ENCODE measurements around the gene MAMDC2. TPM values are rescaled to one million over a fixed set of nuclear protein-coding genes. Genes with fewer than 3 reads are reported as not detected.
"Not testable (repeated sequence)": the region's sequence is repeated elsewhere in the genome, so short reads cannot be mapped to it uniquely, and the experiment has no call there.

Gene MAMDC2
- total RNA-seq, 1 experiment from 2014 or later = 2.7 TPM

- H3K79me2 ChIP-seq (ENCODE audit: low read depth) = no peaks in the 10 kb centered on the region
- BruUV-seq (replicated peaks) = no TSS peak
- H3K4me2 ChIP-seq = no peak overlapping the region
- H3K9me2 ChIP-seq (ENCODE audit: insufficient read depth) = no peaks in the 10 kb centered on the region
- H3K27me3 ChIP-seq (ENCODE audit: insufficient read depth, low read depth) = no peaks in the 10 kb centered on the region
- H3K4me1 ChIP-seq (replicated peaks; ENCODE audit: insufficient read depth) = no peaks in the 10 kb centered on the region
- no peak overlapping the region for H2AFZ ChIP-seq
- H4K20me1 ChIP-seq (ENCODE audit: insufficient read depth) = no peaks in the 10 kb centered on the region
- no peak overlapping the region for H3K4me3 ChIP-seq
- POLR2A ChIA-PET (ENCODE audit: unreplicated experiment) = no interaction called here
- TF ChIP-seq EZH2 (IDR thresholded peaks at IDR 0.05; ENCODE audit: low read depth) (no peak), CTCF (conservative IDR thresholded peaks at IDR 0.05) (no peak)
- H3K27ac ChIP-seq = no peak overlapping the region
- H3F3A ChIP-seq (ENCODE audit: insufficient read depth, low read depth) = no peaks in the 10 kb centered on the region
- H3K36me3 ChIP-seq (ENCODE audit: low read depth) = no peaks in the 10 kb centered on the region
- no peaks in the 10 kb centered on the region for H3K9me3 ChIP-seq (ENCODE audit: insufficient read depth, low read depth)
- CTCF ChIA-PET = no interaction called here
- DNase-seq = no peak
- intact Hi-C loops (cut with micrococcal nuclease; ENCODE audit: unreplicated experiment) = no loop called here
These were observed 188.8 kb downstream of the MAMDC2 start for GRCh38 chr9:70232476-70232875.

- H3F3A ChIP-seq (ENCODE audit: insufficient read depth, low read depth); H3K36me3 ChIP-seq (ENCODE audit: low read depth); H2AFZ ChIP-seq; H4K20me1 ChIP-seq (ENCODE audit: insufficient read depth); H3K27me3 ChIP-seq (ENCODE audit: insufficient read depth, low read depth); H3K27ac ChIP-seq; CTCF ChIA-PET; BruUV-seq (replicated peaks); H3K4me2 ChIP-seq; H3K9me2 ChIP-seq (ENCODE audit: insufficient read depth); H3K4me1 ChIP-seq (replicated peaks; ENCODE audit: insufficient read depth); H3K79me2 ChIP-seq (ENCODE audit: low read depth); H3K9me3 ChIP-seq (ENCODE audit: insufficient read depth, low read depth); H3K4me3 ChIP-seq; DNase-seq; intact Hi-C loops (cut with micrococcal nuclease; ENCODE audit: unreplicated experiment); POLR2A ChIA-PET (ENCODE audit: unreplicated experiment): not testable (repeated sequence)
These were observed 190.6 kb downstream of the MAMDC2 start for GRCh38 chr9:70234208-70234607.

- DNase-seq; H3K9me3 ChIP-seq (ENCODE audit: insufficient read depth, low read depth); H3K27ac ChIP-seq; H3K4me2 ChIP-seq; H3F3A ChIP-seq (ENCODE audit: insufficient read depth, low read depth); BruUV-seq (replicated peaks); POLR2A ChIA-PET (ENCODE audit: unreplicated experiment); H3K4me1 ChIP-seq (replicated peaks; ENCODE audit: insufficient read depth); H3K79me2 ChIP-seq (ENCODE audit: low read depth); H3K36me3 ChIP-seq (ENCODE audit: low read depth); CTCF ChIA-PET; H4K20me1 ChIP-seq (ENCODE audit: insufficient read depth); H3K27me3 ChIP-seq (ENCODE audit: insufficient read depth, low read depth); intact Hi-C loops (cut with micrococcal nuclease; ENCODE audit: unreplicated experiment); H3K4me3 ChIP-seq; H2AFZ ChIP-seq; H3K9me2 ChIP-seq (ENCODE audit: insufficient read depth): not testable (repeated sequence)
These were observed 202.3 kb downstream of the MAMDC2 start for GRCh38 chr9:70245952-70246351.

- no peaks in the 10 kb centered on the region for H4K20me1 ChIP-seq (ENCODE audit: insufficient read depth)
- TF ChIP-seq CTCF (conservative IDR thresholded peaks at IDR 0.05) (no peak), EZH2 (IDR thresholded peaks at IDR 0.05; ENCODE audit: low read depth) (no peak)
- CTCF ChIA-PET = no interaction called here
- DNase-seq = no peak
- H2AFZ ChIP-seq = no peak overlapping the region
- H3K9me3 ChIP-seq (ENCODE audit: insufficient read depth, low read depth) = no peaks in the 10 kb centered on the region
- no peaks in the 10 kb centered on the region for H3K36me3 ChIP-seq (ENCODE audit: low read depth)
- H3K4me1 ChIP-seq (replicated peaks; ENCODE audit: insufficient read depth) = peaks cover 11% of the 10 kb centered on the region
- H3K27me3 ChIP-seq (ENCODE audit: insufficient read depth, low read depth) = no peaks in the 10 kb centered on the region
- no peak overlapping the region for H3K27ac ChIP-seq
- no peaks in the 10 kb centered on the region for H3K9me2 ChIP-seq (ENCODE audit: insufficient read depth)
- H3K79me2 ChIP-seq (ENCODE audit: low read depth) = no peaks in the 10 kb centered on the region; the same call in 1 of the 2 replicates
- H3K4me2 ChIP-seq = no peak overlapping the region
- no peaks in the 10 kb centered on the region for H3F3A ChIP-seq (ENCODE audit: insufficient read depth, low read depth)
- BruUV-seq (replicated peaks) = no TSS peak
- POLR2A ChIA-PET (ENCODE audit: unreplicated experiment) = no interaction called here
- intact Hi-C loops (cut with micrococcal nuclease; ENCODE audit: unreplicated experiment) = loop anchor here (10.0 kb wide), 2 partner anchors 355 to 575 kb away; partner anchors contain the start of gene APBA1
- H3K4me3 ChIP-seq = no peak overlapping the region
These were observed 206.6 kb downstream of the MAMDC2 start for GRCh38 chr9:70250221-70250620.

Data from PC-9 (cell line).